ENCODE data around the gene CREB3L2.

- no peak for TF ChIP-seq POLR2AphosphoS5 (IDR thresholded peaks at IDR 0.05; ENCODE audit: low read depth, low read length)
- no peak for TF ChIP-seq POLR2A (IDR thresholded peaks at IDR 0.05; ENCODE audit: low read depth, low read length)
- no peak for TF ChIP-seq TAF1 (IDR thresholded peaks at IDR 0.05; ENCODE audit: borderline replicate concordance, low read depth, low read length)
Measured at GRCh38 chr7:137881607-137882260, 120.2 kb downstream of the CREB3L2 start.

Data from GM12892 (cell line).